HFFc6 (cell line): ENCODE results near the gene RTP1. TPM values are rescaled to one million over a fixed set of nuclear protein-coding genes. Genes with fewer than 3 reads are reported as not detected.
"Not testable (repeated sequence)": the region's sequence is repeated elsewhere in the genome, so short reads cannot be mapped to it uniquely, and the experiment has no call there.

Experiments
- DNase-seq: peaks from one replicate; pipeline ENCODE4 v3.0.0-alpha.2; 2018
- H3K27ac Mint-ChIP-seq: 2 replicates; pipeline ENCODE4 v1.8.0; 2020; ENCODE audit warnings: mild to moderate bottlenecking, mixed read lengths
- H3K27me3 Mint-ChIP-seq: 2 replicates; pipeline ENCODE4 v1.8.0; 2021; ENCODE audit warnings: mild to moderate bottlenecking, moderate library complexity, mixed read lengths; ENCODE audit not compliant: insufficient read depth
- H3K36me3 Mint-ChIP-seq: 2 replicates; pipeline ENCODE4 v1.8.0; 2021; ENCODE audit warnings: low read depth, mixed read lengths
- H3K4me1 Mint-ChIP-seq: 2 replicates; pipeline ENCODE4 v1.8.0; 2020; ENCODE audit warnings: low read depth, mixed read lengths
- H3K4me3 Mint-ChIP-seq: 2 replicates; pipeline ENCODE4 v1.8.0; 2020; ENCODE audit warnings: mild to moderate bottlenecking, moderate library complexity, mixed read lengths
- H3K9me3 Mint-ChIP-seq: 2 replicates; pipeline ENCODE4 v1.8.0; 2020; ENCODE audit warnings: mild to moderate bottlenecking, mixed read lengths
- CTCF ChIP-seq: fragments of 200-600 bp; sonication (generic); IDR thresholded peaks from 2 replicates; pipeline ENCODE4 v1.5.0; 2021; ENCODE audit warnings: antibody characterized with exemption, mild to moderate bottlenecking
- total RNA-seq, 6 experiments: library from RNA; stranded (reverse); fragmentation: NEBNext Ultra II Directional; extraction: Animal tissue kit (Norgen Biotek cat#: 25700); gene quantifications; 2 replicates in 1 of 6; 3 replicates in 5 of 6; pipeline ENCODE4 v1.2.3, GENCODE V29; 2021

The RTP1 gene
- total RNA-seq, 6 experiments from 2014 or later = not detected

GRCh38 chr3:187198490-187198889, 1.2 kb downstream of the RTP1 start:
- Mint-ChIP-seq H3K36me3 (no peaks in the 10 kb centered on the region), H3K27ac (no peak overlapping the region), H3K4me3 (no peak overlapping the region), H3K4me1 (peaks cover 5% of the 10 kb centered on the region), H3K9me3 (no peaks in the 10 kb centered on the region), H3K27me3 (peaks cover 5% of the 10 kb centered on the region)
- DNase-seq = no peak
- TF ChIP-seq CTCF = no peak

- not testable (repeated sequence) for H3K4me1 Mint-ChIP-seq, H3K9me3 Mint-ChIP-seq, H3K27me3 Mint-ChIP-seq, H3K4me3 Mint-ChIP-seq, DNase-seq, H3K27ac Mint-ChIP-seq, H3K36me3 Mint-ChIP-seq
These were observed 2.3 kb downstream of the RTP1 start for GRCh38 chr3:187199463-187200050.

- Mint-ChIP-seq H3K4me3 (no peak overlapping the region), H3K27ac (no peak overlapping the region), H3K9me3 (peaks cover 11% of the 10 kb centered on the region), H3K4me1 (peaks cover 34% of the 10 kb centered on the region), H3K36me3 (peaks cover 13% of the 10 kb centered on the region), H3K27me3 (peaks cover 9% of the 10 kb centered on the region)
- DNase-seq = no peak
- TF ChIP-seq CTCF = no peak
These were observed 8.4 kb downstream of the RTP1 start for GRCh38 chr3:187205683-187206082.

DNA sequence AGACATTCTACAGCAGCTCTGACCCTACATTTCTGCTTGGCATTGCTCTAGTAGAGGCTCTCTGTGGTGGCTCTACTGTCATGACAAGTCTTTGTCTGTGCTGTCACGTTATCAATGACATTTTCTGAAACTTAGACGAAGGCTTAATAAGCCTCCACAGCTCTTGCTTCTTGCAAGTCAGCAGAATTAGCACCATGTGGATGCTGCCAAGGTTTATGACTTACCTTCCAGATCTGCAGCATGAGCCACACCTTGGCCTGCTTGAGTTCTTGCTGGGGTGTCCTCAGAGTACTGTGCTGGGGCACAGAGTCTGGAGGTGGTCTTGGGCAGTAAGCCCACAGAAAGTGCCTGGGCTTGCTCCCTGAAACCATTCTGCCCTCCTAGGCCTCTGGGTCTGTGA, 9.8 kb downstream of the RTP1 start:
- H3K27ac Mint-ChIP-seq = no peak overlapping the region
- peaks cover 48% of the 10 kb centered on the region for H3K4me1 Mint-ChIP-seq
- TF ChIP-seq CTCF = no peak
- no peak for DNase-seq
- H3K27me3 Mint-ChIP-seq = peaks cover 5% of the 10 kb centered on the region
- peaks cover 13% of the 10 kb centered on the region for H3K36me3 Mint-ChIP-seq
- H3K9me3 Mint-ChIP-seq = peaks cover 11% of the 10 kb centered on the region
- H3K4me3 Mint-ChIP-seq = no peak overlapping the region

DNA sequence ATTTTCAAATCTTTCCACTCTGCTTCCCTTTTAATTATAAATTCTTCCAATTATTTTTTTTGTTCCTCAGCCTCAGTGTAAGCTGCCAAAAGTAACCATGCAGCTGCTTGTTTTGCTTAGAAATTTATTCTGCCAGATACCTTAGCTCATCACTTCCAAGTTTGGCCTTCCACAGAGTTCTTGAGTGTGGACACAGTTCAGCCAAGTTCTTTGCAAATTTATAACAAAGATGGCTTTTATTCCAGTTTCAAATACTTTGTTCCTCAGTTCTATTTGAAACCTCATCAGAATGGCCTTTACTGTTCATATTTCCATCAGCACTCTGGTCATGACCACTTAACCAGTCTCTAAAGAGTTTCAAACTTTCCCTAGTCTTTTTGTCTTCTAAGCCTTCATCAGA, 10.3 kb downstream of the RTP1 start:
- peak overlapping the region; percentile 60 for H3K27ac Mint-ChIP-seq
- H3K4me1 Mint-ChIP-seq = peaks cover 53% of the 10 kb centered on the region
- peaks cover 11% of the 10 kb centered on the region for H3K9me3 Mint-ChIP-seq
- peaks cover 4% of the 10 kb centered on the region for H3K27me3 Mint-ChIP-seq
- no peak for DNase-seq
- H3K36me3 Mint-ChIP-seq = peaks cover 13% of the 10 kb centered on the region
- H3K4me3 Mint-ChIP-seq = 0 out of 2 replicates have a peak overlapping the region, but pooled peaks have one; percentile 9
- TF ChIP-seq CTCF = no peak

DNA sequence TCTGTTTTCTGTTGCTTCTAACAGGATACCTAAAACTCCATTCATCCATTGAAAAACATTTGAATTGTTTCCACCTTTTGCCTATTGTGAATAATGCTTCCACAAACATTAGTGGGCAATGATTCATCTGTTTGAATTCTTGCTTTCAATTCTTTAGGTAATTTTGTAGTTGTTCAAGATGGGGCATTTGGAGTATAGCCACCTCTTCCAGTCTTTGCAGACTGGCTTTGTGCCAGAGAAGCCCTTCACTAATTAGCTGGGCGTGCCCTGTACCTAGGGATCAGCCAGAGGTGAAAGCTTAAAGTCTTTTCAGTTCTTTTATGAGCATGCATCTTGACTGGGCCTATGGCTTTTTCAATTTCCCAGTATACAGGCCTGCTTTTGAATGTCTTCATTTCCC, 10.9 kb downstream of the RTP1 start:
- Mint-ChIP-seq H3K27ac (peak overlapping the region; percentile 60), H3K36me3 (peaks cover 13% of the 10 kb centered on the region), H3K4me3 (0 out of 2 replicates have a peak overlapping the region, but pooled peaks have one; percentile 9), H3K4me1 (peaks cover 57% of the 10 kb centered on the region), H3K27me3 (peaks cover 4% of the 10 kb centered on the region), H3K9me3 (peaks cover 11% of the 10 kb centered on the region)
- TF ChIP-seq CTCF = no peak
- peak; percentile 45 for DNase-seq
